WTC11 (cell line): ENCODE data around the gene FAM53A. TPM values are rescaled to one million over a fixed set of nuclear protein-coding genes. Genes with fewer than 3 reads are reported as not detected.

Experiments
- ATAC-seq: fragments of 200-7000 bp; cut with Tn5 transposase; 2 replicates; pipeline ENCODE4 v1.10.0; 2021; ENCODE audit warnings: mild to moderate bottlenecking, moderate library complexity
- CTCF ChIA-PET: fragments of 300-600 bp; sonication (Branson Sonifier 250); formaldehyde crosslinking; loops from one replicate; lab custom pipeline; 2021; ENCODE audit warnings: antibody characterized with exemption; lab: Charles Lee
- POLR2A ChIA-PET: fragments of 350-600 bp; sonication (Branson Sonifier 250); formaldehyde crosslinking; loops from one replicate; lab custom pipeline; 2021; ENCODE audit warnings: antibody characterized with exemption; lab: Charles Lee
- DNase-seq: peaks from one replicate; pipeline ENCODE4 v3.0.0; 2021; ENCODE audit warnings: low spot score
- H3K27ac Mint-ChIP-seq: 2 replicates; pipeline ENCODE4 v1.8.0; 2021; ENCODE audit warnings: mixed read lengths
- H3K27me3 Mint-ChIP-seq: 2 replicates; pipeline ENCODE4 v1.8.0; 2021; ENCODE audit warnings: low read depth, mild to moderate bottlenecking, moderate library complexity, mixed read lengths
- H3K36me3 Mint-ChIP-seq: 2 replicates; pipeline ENCODE4 v1.8.0; 2021; ENCODE audit warnings: mixed read lengths
- H3K4me1 Mint-ChIP-seq: 2 replicates; pipeline ENCODE4 v1.8.0; 2022; ENCODE audit warnings: mixed read lengths
- H3K4me3 Mint-ChIP-seq: 2 replicates; pipeline ENCODE4 v1.8.0; 2021; ENCODE audit warnings: mild to moderate bottlenecking, moderate library complexity, mixed read lengths
- H3K9me3 Mint-ChIP-seq: 2 replicates; pipeline ENCODE4 v1.8.0; 2021; ENCODE audit warnings: mixed read lengths
- ATF2 ChIP-seq: sonication (generic); formaldehyde crosslinking; IDR thresholded peaks from 2 replicates; pipeline ENCODE4 v1.8.1; 2022; ENCODE audit warnings: low read depth, missing genetic modification reagents, borderline replicate concordance
- CBFB ChIP-seq: sonication (generic); formaldehyde crosslinking; IDR thresholded peaks from 2 replicates; pipeline ENCODE4 v1.8.1; 2022; ENCODE audit warnings: mild to moderate bottlenecking, low read depth, missing genetic modification reagents
- CREB1 ChIP-seq: sonication (generic); formaldehyde crosslinking; IDR thresholded peaks from 2 replicates; pipeline ENCODE4 v1.8.0; 2023; ENCODE audit warnings: mild to moderate bottlenecking, missing genetic modification reagents
- CTCF ChIP-seq: fragments of 200-600 bp; IDR thresholded peaks from 2 replicates; pipeline ENCODE4 v1.8.0; 2022; ENCODE audit warnings: antibody characterized with exemption
- E2F4 ChIP-seq: sonication (generic); formaldehyde crosslinking; IDR thresholded peaks from 2 replicates; pipeline ENCODE4 v1.8.1; 2022; ENCODE audit warnings: low read depth, mild to moderate bottlenecking, moderate library complexity, missing genetic modification reagents, borderline replicate concordance
- EMX1 ChIP-seq: fragments of 250-450 bp; sonication (Bioruptor Pico); IDR thresholded peaks from 2 replicates; pipeline ENCODE4 v1.8.0; 2021; ENCODE audit warnings: mild to moderate bottlenecking
- ETV6 ChIP-seq: sonication (generic); formaldehyde crosslinking; IDR thresholded peaks from 2 replicates; pipeline ENCODE4 v1.8.1; 2022; ENCODE audit warnings: mild to moderate bottlenecking, missing genetic modification reagents
- GABPB1 ChIP-seq: sonication (generic); formaldehyde crosslinking; IDR thresholded peaks from 2 replicates; pipeline ENCODE4 v1.8.1; 2023; ENCODE audit warnings: mild to moderate bottlenecking, missing genetic modification reagents
- GRHL2 ChIP-seq: fragments of 250-450 bp; sonication (Bioruptor Pico); IDR thresholded peaks from 2 replicates; pipeline ENCODE4 v1.8.0; 2022; ENCODE audit warnings: mild to moderate bottlenecking, moderate library complexity; ENCODE audit not compliant: insufficient replicate concordance, severe bottlenecking
- MLX ChIP-seq: sonication (generic); formaldehyde crosslinking; IDR thresholded peaks from 2 replicates; pipeline ENCODE4 v1.8.1; 2023; ENCODE audit warnings: mild to moderate bottlenecking, missing genetic modification reagents, moderate library complexity
- NFATC4 ChIP-seq: fragments of 250-450 bp; sonication (Bioruptor Pico); IDR thresholded peaks from 2 replicates; pipeline ENCODE4 v1.9.0; 2021; ENCODE audit warnings: mild to moderate bottlenecking
- NFYB ChIP-seq: sonication (generic); formaldehyde crosslinking; conservative IDR thresholded peaks from 2 replicates; pipeline ENCODE4 v1.8.0; 2022; ENCODE audit warnings: low read depth, missing genetic modification reagents
- NR3C1 ChIP-seq: sonication (generic); formaldehyde crosslinking; conservative IDR thresholded peaks from 2 replicates; pipeline ENCODE4 v1.8.1; 2023; ENCODE audit warnings: low read depth, mild to moderate bottlenecking, missing genetic modification reagents
- RORB ChIP-seq: fragments of 250-450 bp; sonication (Bioruptor Pico); IDR thresholded peaks from 2 replicates; pipeline ENCODE4 v1.9.0; 2021; ENCODE audit warnings: mild to moderate bottlenecking
- SMAD4 ChIP-seq: sonication (generic); formaldehyde crosslinking; IDR thresholded peaks from 2 replicates; pipeline ENCODE4 v1.8.0; 2022; ENCODE audit warnings: mild to moderate bottlenecking, missing genetic modification reagents
- TEAD1 ChIP-seq: sonication (generic); formaldehyde crosslinking; IDR thresholded peaks from 2 replicates; pipeline ENCODE4 v1.8.0; 2022; ENCODE audit warnings: mild to moderate bottlenecking, missing genetic modification reagents
- TP53 ChIP-seq: sonication (generic); formaldehyde crosslinking; IDR thresholded peaks from 2 replicates; pipeline ENCODE4 v1.8.1; 2023; ENCODE audit warnings: mild to moderate bottlenecking, missing genetic modification reagents
- ZNF121 ChIP-seq: sonication (generic); formaldehyde crosslinking; IDR thresholded peaks from 2 replicates; pipeline ENCODE4 v1.8.0; 2023; ENCODE audit warnings: missing genetic modification reagents
- ZNF219 ChIP-seq: sonication (generic); formaldehyde crosslinking; IDR thresholded peaks from 2 replicates; pipeline ENCODE4 v1.8.0; 2023; ENCODE audit warnings: missing genetic modification reagents, mild to moderate bottlenecking, borderline replicate concordance
- ZNF317 ChIP-seq: sonication (generic); formaldehyde crosslinking; IDR thresholded peaks from 2 replicates; pipeline ENCODE4 v1.8.1; 2023; ENCODE audit warnings: low read depth, mild to moderate bottlenecking, moderate library complexity, missing genetic modification reagents, borderline replicate concordance
- ZNF396 ChIP-seq: fragments of 250-450 bp; sonication (Bioruptor Pico); IDR thresholded peaks from 2 replicates; pipeline ENCODE4 v1.8.0; 2021; ENCODE audit warnings: mild to moderate bottlenecking, moderate library complexity, borderline replicate concordance
- total RNA-seq: library from RNA; stranded (reverse); gene quantifications from 3 replicates; pipeline ENCODE4 v1.2.3, GENCODE V29; 2021

FAM53A gene
- total RNA-seq, 1 experiment from 2014 or later, result 2.9 TPM

GRCh38 chr4:1638873-1639272 lies 45.2 kb downstream of the FAM53A start:
- no peak for TF ChIP-seq E2F4 (CRISPR knock-in tag)
- TF ChIP-seq GRHL2 (CRISPR knock-in tag), result no peak
- no peak for TF ChIP-seq NR3C1 (CRISPR knock-in tag)
- TF ChIP-seq SMAD4 (CRISPR knock-in tag), result no peak
- TF ChIP-seq ZNF219, result no peak
- TF ChIP-seq CREB1, result no peak
- no peak for TF ChIP-seq CTCF
- no peak for TF ChIP-seq CBFB (CRISPR knock-in tag)
- TF ChIP-seq TEAD1 (CRISPR knock-in tag), result no peak
- TF ChIP-seq GABPB1 (CRISPR knock-in tag), result no peak
- no peak for TF ChIP-seq NFATC4
- Mint-ChIP-seq H3K36me3 (no peaks in the 10 kb centered on the region), H3K4me1 (no peaks in the 10 kb centered on the region), H3K9me3 (no peaks in the 10 kb centered on the region), H3K27me3 (no peaks in the 10 kb centered on the region), H3K27ac (no peak overlapping the region), H3K4me3 (no peak overlapping the region)
- CTCF ChIA-PET, result no interaction called here
- DNase-seq (no peak), ATAC-seq (no peak)
- POLR2A ChIA-PET, result no interaction called here

- no peak for DNase-seq
- no peak for TF ChIP-seq NFYB
- TF ChIP-seq ETV6 (CRISPR knock-in tag), result no peak
- no peak for TF ChIP-seq ZNF396 (CRISPR knock-in tag)
- TF ChIP-seq EMX1, result no peak
- no peak for TF ChIP-seq TP53 (CRISPR knock-in tag)
- TF ChIP-seq RORB, result no peak
- ATAC-seq, result no peak
- ChIA-PET CTCF (interaction anchor here (1.0 kb wide), 1 partner anchor 9 kb away, joined by 3 read pairs; no protein-coding TSS in a partner anchor), POLR2A (no interaction called here)
- Mint-ChIP-seq H3K27ac (no peak overlapping the region), H3K36me3 (no peaks in the 10 kb centered on the region), H3K4me1 (no peaks in the 10 kb centered on the region), H3K4me3 (no peak overlapping the region), H3K9me3 (no peaks in the 10 kb centered on the region), H3K27me3 (no peaks in the 10 kb centered on the region)
These were observed 45.9 kb downstream of the FAM53A start for GRCh38 chr4:1638272-1638598.

- CTCF ChIA-PET, result interaction anchor here (1.0 kb wide), 1 partner anchor 8 kb away, joined by 3 read pairs; no protein-coding TSS in a partner anchor
- H3K4me1 Mint-ChIP-seq, result no peaks in the 10 kb centered on the region
- no peak for TF ChIP-seq CTCF
- TF ChIP-seq MLX (CRISPR knock-in tag), result no peak
- no peak for TF ChIP-seq ZNF121 (CRISPR knock-in tag)
- no peak for TF ChIP-seq ZNF317 (CRISPR knock-in tag)
- TF ChIP-seq E2F4 (CRISPR knock-in tag), result no peak
- TF ChIP-seq ATF2 (CRISPR knock-in tag), result no peak
These were observed 46.4 kb downstream of the FAM53A start for GRCh38 chr4:1637580-1638271.

More at GRCh38 chr4:1637580-1638271, 46.4 kb downstream of the FAM53A start:
- Mint-ChIP-seq H3K9me3 (no peaks in the 10 kb centered on the region), H3K27ac (no peak overlapping the region), H3K4me3 (no peak overlapping the region), H3K36me3 (no peaks in the 10 kb centered on the region), H3K27me3 (no peaks in the 10 kb centered on the region)
- POLR2A ChIA-PET, result no interaction called here
- no peak for DNase-seq
- no peak for ATAC-seq
